Ovary (tissue), 3 donors: ENCODE data around the gene ENOX1.

ENCODE experiments used
- CTCF ChIP-seq, 3 donors: fragments of 450-650 bp in 2 of 3; fragments of 200-600 bp in 1 of 3; IDR thresholded peaks; one replicate each; pipeline versions ENCODE4 v1.5.1 to v1.8.0; 2016 to 2022; ENCODE audit warnings: antibody characterized with exemption in 3 of 3, mild to moderate bottlenecking in 1 of 3
- POLR2A ChIP-seq: fragments of 450-650 bp; IDR thresholded peaks from one replicate; pipeline ENCODE4 v1.6.1; 2017; ENCODE audit warnings: antibody characterized with exemption, mild to moderate bottlenecking, moderate library complexity
- donor health status: DM: no; HTN: no; CAD: no.

- TF ChIP-seq CTCF (IDR thresholded peaks at IDR 0.05): no peak
- TF ChIP-seq POLR2A: no peak
Measured at GRCh38 chr13:43579321-43579720, 207.5 kb downstream of the ENOX1 start.
